ENCODE results near the gene PKD2L1. TPM values are rescaled to one million over a fixed set of nuclear protein-coding genes. Genes with fewer than 3 reads are reported as not detected.
"Not testable (repeated sequence)": the region's sequence is repeated elsewhere in the genome, so short reads cannot be mapped to it uniquely, and the experiment has no call there.

The PKD2L1 gene
- total RNA-seq, 1 experiment from 2014 or later: not detected

DNA sequence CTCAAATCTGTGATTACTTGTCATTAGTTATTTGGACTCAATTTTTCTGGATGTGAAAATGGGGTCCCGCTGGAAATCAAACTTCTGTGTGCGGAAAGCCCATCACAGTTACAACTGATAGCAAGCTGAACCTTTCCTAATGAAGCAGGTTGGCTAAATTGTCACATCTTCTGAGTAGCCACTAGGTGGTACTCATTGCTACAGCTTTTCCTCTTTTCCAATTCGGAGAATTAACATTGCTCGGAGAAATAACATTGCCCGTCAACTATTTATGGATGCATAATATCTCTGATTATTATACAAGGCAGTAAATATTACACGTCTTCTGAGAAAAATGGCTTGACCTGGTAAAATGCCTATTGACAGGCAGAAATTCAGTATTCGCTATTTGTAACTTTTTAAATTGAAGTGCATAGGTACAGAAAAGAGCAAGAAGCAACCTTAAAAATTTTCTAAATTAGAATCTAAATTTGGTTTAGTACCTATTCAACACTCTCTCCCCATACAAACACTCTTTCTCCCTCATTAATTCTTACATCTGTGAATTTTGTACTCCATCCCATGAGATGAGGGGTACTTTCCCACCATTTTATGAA is 26.2 kb downstream of the PKD2L1 start:
- Histone ChIP-seq H3K27ac (ENCODE audit: low read length) (no peak overlapping the region), H3K36me3 (ENCODE audit: control insufficient read depth, insufficient read depth, low read length) (no peaks in the 10 kb centered on the region), H3K4me1 (ENCODE audit: control insufficient read depth, insufficient read depth, low read length) (no peaks in the 10 kb centered on the region), H3K4me3 (ENCODE audit: low read depth in 2 of 2, low read length in 2 of 2) (no peak overlapping the region), H3K9me3 (ENCODE audit: control insufficient read depth, insufficient read depth, low read depth, low read length) (no peaks in the 10 kb centered on the region), H3K27me3 (ENCODE audit: control insufficient read depth, insufficient read depth, low read length) (peaks cover 8% of the 10 kb centered on the region; the same call in 1 of the 2 replicates)
- DNase-seq (ENCODE audit: low read depth, low spot score) (peak; percentile 41), ATAC-seq (peak; percentile 89)
- in situ Hi-C loops (cut with HindIII; ENCODE audit: low pct_unique_long_range_greater_than_20kb, low sequenced_read_pairs): no loop called here
- POLR2A ChIA-PET: no interaction called here
- TF ChIP-seq SIN3A (IDR thresholded peaks at IDR 0.05; ENCODE audit: borderline replicate concordance, insufficient read depth, low read depth, low read length): no peak
- TF ChIP-seq, protein P1, sequence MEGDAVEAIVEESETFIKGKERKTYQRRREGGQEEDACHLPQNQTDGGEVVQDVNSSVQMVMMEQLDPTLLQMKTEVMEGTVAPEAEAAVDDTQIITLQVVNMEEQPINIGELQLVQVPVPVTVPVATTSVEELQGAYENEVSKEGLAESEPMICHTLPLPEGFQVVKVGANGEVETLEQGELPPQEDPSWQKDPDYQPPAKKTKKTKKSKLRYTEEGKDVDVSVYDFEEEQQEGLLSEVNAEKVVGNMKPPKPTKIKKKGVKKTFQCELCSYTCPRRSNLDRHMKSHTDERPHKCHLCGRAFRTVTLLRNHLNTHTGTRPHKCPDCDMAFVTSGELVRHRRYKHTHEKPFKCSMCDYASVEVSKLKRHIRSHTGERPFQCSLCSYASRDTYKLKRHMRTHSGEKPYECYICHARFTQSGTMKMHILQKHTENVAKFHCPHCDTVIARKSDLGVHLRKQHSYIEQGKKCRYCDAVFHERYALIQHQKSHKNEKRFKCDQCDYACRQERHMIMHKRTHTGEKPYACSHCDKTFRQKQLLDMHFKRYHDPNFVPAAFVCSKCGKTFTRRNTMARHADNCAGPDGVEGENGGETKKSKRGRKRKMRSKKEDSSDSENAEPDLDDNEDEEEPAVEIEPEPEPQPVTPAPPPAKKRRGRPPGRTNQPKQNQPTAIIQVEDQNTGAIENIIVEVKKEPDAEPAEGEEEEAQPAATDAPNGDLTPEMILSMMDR (IDR thresholded peaks at IDR 0.05): peak; percentile 86
- CTCF ChIA-PET: interaction anchor here (0.6 to 1.0 kb wide), 3 partner anchors 125 to 215 kb away, joined by 3 to 4 read pairs (median 3); no protein-coding TSS in a partner anchor
- intact Hi-C loops (cut with micrococcal nuclease; ENCODE audit: unreplicated experiment): loop anchor here (10.0 kb wide), 1 partner anchor 131 kb away; no protein-coding TSS in a partner anchor
- no TSS peak for BruUV-seq (replicated peaks)

GRCh38 chr10:100301123-100301522 is 28.9 kb downstream of the PKD2L1 start:
- H3K4me1 ChIP-seq (ENCODE audit: control insufficient read depth, insufficient read depth, low read length); DNase-seq (ENCODE audit: low read depth, low spot score); CTCF ChIA-PET; H3K27ac ChIP-seq (ENCODE audit: low read length); POLR2A ChIA-PET; in situ Hi-C loops (cut with HindIII; ENCODE audit: low pct_unique_long_range_greater_than_20kb, low sequenced_read_pairs); BruUV-seq (replicated peaks); H3K9me3 ChIP-seq (ENCODE audit: control insufficient read depth, insufficient read depth, low read depth, low read length); ATAC-seq; H3K4me3 ChIP-seq (ENCODE audit: low read depth in 2 of 2, low read length in 2 of 2); H3K36me3 ChIP-seq (ENCODE audit: control insufficient read depth, insufficient read depth, low read length): not testable (repeated sequence)
- peaks cover 12% of the 10 kb centered on the region; the same call in 1 of the 2 replicates for H3K27me3 ChIP-seq (ENCODE audit: control insufficient read depth, insufficient read depth, low read length)
- intact Hi-C loops (cut with micrococcal nuclease; ENCODE audit: unreplicated experiment): loop anchor here (10.0 kb wide), 1 partner anchor 134 kb away; no protein-coding TSS in a partner anchor

GRCh38 chr10:100297242-100297641 is 32.8 kb downstream of the PKD2L1 start:
- Histone ChIP-seq H3K9me3 (ENCODE audit: control insufficient read depth, insufficient read depth, low read depth, low read length) (no peaks in the 10 kb centered on the region), H3K27ac (ENCODE audit: low read length) (no peak overlapping the region), H3K36me3 (ENCODE audit: control insufficient read depth, insufficient read depth, low read length) (no peaks in the 10 kb centered on the region), H3K4me1 (ENCODE audit: control insufficient read depth, insufficient read depth, low read length) (no peaks in the 10 kb centered on the region), H3K4me3 (ENCODE audit: low read depth in 2 of 2, low read length in 2 of 2) (no peak overlapping the region), H3K27me3 (ENCODE audit: control insufficient read depth, insufficient read depth, low read length) (0 out of 2 replicates have a peak, but pooled peaks cover 4% of the 10 kb centered on the region)
- ChIA-PET CTCF (interaction anchor here (0.6 kb wide), 1 partner anchor 131 kb away, joined by 5 read pairs; no protein-coding TSS in a partner anchor), POLR2A (interaction anchor here (0.6 kb wide), 1 partner anchor 9 kb away, joined by 3 read pairs; no protein-coding TSS in a partner anchor)
- no TSS peak for BruUV-seq (replicated peaks)
- intact Hi-C loops (cut with micrococcal nuclease; ENCODE audit: unreplicated experiment): no loop called here
- DNase-seq (ENCODE audit: low read depth, low spot score) (no peak), ATAC-seq (no peak)
- in situ Hi-C loops (cut with HindIII; ENCODE audit: low pct_unique_long_range_greater_than_20kb, low sequenced_read_pairs): no loop called here
- TF ChIP-seq, protein P2, sequence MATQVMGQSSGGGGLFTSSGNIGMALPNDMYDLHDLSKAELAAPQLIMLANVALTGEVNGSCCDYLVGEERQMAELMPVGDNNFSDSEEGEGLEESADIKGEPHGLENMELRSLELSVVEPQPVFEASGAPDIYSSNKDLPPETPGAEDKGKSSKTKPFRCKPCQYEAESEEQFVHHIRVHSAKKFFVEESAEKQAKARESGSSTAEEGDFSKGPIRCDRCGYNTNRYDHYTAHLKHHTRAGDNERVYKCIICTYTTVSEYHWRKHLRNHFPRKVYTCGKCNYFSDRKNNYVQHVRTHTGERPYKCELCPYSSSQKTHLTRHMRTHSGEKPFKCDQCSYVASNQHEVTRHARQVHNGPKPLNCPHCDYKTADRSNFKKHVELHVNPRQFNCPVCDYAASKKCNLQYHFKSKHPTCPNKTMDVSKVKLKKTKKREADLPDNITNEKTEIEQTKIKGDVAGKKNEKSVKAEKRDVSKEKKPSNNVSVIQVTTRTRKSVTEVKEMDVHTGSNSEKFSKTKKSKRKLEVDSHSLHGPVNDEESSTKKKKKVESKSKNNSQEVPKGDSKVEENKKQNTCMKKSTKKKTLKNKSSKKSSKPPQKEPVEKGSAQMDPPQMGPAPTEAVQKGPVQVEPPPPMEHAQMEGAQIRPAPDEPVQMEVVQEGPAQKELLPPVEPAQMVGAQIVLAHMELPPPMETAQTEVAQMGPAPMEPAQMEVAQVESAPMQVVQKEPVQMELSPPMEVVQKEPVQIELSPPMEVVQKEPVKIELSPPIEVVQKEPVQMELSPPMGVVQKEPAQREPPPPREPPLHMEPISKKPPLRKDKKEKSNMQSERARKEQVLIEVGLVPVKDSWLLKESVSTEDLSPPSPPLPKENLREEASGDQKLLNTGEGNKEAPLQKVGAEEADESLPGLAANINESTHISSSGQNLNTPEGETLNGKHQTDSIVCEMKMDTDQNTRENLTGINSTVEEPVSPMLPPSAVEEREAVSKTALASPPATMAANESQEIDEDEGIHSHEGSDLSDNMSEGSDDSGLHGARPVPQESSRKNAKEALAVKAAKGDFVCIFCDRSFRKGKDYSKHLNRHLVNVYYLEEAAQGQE (IDR thresholded peaks at IDR 0.05; ENCODE audit: insufficient read depth in 1 of 2, low read depth in 2 of 2, low read length in 1 of 2): no peak
- TF ChIP-seq SIN3A (IDR thresholded peaks at IDR 0.05; ENCODE audit: borderline replicate concordance, insufficient read depth, low read depth, low read length) (no peak), POLR2AphosphoS5 (IDR thresholded peaks at IDR 0.05; ENCODE audit: low read depth, low read length) (no peak), TCF7L2 (IDR thresholded peaks at IDR 0.05; ENCODE audit: low read depth, low read length) (no peak)
- TF ChIP-seq, protein P1 (IDR thresholded peaks at IDR 0.05): no peak

Measured in Panc1 (cell line).